Measurements from ENCODE around the gene TNFRSF19.

DNA sequence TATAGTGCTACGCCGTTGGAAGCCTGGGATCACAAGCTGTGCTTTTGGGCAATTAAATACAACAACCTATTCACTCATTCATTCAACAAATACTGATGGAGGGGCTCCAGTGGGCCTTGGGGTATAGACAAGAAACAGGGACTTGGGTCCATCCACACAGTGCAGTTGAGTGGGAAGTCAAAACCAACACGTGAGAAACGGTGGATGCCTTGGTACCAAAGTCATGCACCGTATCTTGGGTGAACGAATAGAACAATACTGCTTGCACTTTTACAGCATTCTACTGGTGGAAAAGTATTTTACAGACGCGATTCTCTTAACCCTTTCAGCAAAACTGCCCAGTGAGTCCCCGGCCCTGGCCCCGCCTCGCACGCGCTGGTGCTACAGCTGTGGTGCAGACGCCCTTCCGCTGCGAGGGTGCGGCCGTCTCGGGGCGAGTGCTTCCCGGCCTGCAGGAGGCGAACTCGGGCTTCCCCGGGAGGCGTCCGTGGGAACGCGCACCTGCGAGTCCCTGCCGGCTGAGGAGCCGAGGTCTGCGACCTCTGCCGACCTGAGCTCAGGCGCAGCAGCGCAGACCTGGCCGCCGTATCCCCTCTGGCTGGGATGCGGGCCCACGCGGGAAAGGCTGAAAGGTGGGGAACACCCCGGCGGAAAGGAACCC lies 8.3 kb downstream of the TNFRSF19 start:
- TF ChIP-seq POLR2A (IDR thresholded peaks at IDR 0.05) = no peak
- TF ChIP-seq, protein P1, sequence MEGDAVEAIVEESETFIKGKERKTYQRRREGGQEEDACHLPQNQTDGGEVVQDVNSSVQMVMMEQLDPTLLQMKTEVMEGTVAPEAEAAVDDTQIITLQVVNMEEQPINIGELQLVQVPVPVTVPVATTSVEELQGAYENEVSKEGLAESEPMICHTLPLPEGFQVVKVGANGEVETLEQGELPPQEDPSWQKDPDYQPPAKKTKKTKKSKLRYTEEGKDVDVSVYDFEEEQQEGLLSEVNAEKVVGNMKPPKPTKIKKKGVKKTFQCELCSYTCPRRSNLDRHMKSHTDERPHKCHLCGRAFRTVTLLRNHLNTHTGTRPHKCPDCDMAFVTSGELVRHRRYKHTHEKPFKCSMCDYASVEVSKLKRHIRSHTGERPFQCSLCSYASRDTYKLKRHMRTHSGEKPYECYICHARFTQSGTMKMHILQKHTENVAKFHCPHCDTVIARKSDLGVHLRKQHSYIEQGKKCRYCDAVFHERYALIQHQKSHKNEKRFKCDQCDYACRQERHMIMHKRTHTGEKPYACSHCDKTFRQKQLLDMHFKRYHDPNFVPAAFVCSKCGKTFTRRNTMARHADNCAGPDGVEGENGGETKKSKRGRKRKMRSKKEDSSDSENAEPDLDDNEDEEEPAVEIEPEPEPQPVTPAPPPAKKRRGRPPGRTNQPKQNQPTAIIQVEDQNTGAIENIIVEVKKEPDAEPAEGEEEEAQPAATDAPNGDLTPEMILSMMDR (IDR thresholded peaks at IDR 0.05) = peak; percentile 24 to 68 (median 65)
